H9 (cell line): ENCODE measurements around the gene RHBDF1. TPM values are rescaled to one million over a fixed set of nuclear protein-coding genes. Genes with fewer than 3 reads are reported as not detected.

Experiments
- DNase-seq: peaks from one replicate; pipeline ENCODE4 v3.0.0-alpha.2; 2017
- H2AFZ ChIP-seq: one replicate; pipeline ENCODE4 v1.6.1; 2013; ENCODE audit warnings: mild to moderate bottlenecking, low read length, control low read depth, moderate library complexity
- H2AK5ac ChIP-seq: 2 replicates; pipeline ENCODE4 v1.6.1; 2013; ENCODE audit warnings: low read length, control low read depth, mixed read lengths; ENCODE audit not compliant: insufficient read length
- H2BK120ac ChIP-seq: one replicate; pipeline ENCODE4 v1.6.1; 2013; ENCODE audit warnings: low read depth, mild to moderate bottlenecking, low read length, control low read depth, inconsistent platforms; ENCODE audit not compliant: poor library complexity, severe bottlenecking
- H2BK12ac ChIP-seq: 2 replicates; pipeline ENCODE4 v1.6.1; 2013; ENCODE audit warnings: low read length, control low read depth, mixed read lengths, low read depth; ENCODE audit not compliant: insufficient read length
- H2BK15ac ChIP-seq: 2 replicates; pipeline ENCODE4 v1.6.1; 2013; ENCODE audit warnings: low read depth, low read length, control low read depth
- H2BK20ac ChIP-seq: one replicate; pipeline ENCODE4 v1.6.1; 2013; ENCODE audit warnings: low read depth, mild to moderate bottlenecking, low read length, control low read depth, inconsistent platforms; ENCODE audit not compliant: poor library complexity, severe bottlenecking
- H2BK5ac ChIP-seq: 2 replicates; pipeline ENCODE4 v1.6.1; 2013; ENCODE audit warnings: low read length, control low read depth, mixed read lengths; ENCODE audit not compliant: insufficient read length
- H3K14ac ChIP-seq: 2 replicates; pipeline ENCODE4 v1.6.1; 2013; ENCODE audit warnings: low read length, control low read depth; ENCODE audit not compliant: insufficient read depth
- H3K18ac ChIP-seq: 2 replicates; pipeline ENCODE4 v1.6.1; 2013; ENCODE audit warnings: low read depth, mild to moderate bottlenecking, mixed read lengths, low read length, control low read depth; ENCODE audit not compliant: insufficient read length
- H3K23ac ChIP-seq: 2 replicates; pipeline ENCODE4 v1.6.1; 2013; ENCODE audit warnings: low read length, control low read depth, mixed read lengths, low read depth; ENCODE audit not compliant: insufficient read length
- H3K23me2 ChIP-seq: 2 replicates; pipeline ENCODE4 v1.6.1; 2013; ENCODE audit warnings: low read depth, mild to moderate bottlenecking, mixed read lengths, low read length, control low read depth; ENCODE audit not compliant: insufficient read length, poor library complexity, severe bottlenecking
- H3K27ac ChIP-seq: 2 replicates; pipeline ENCODE4 v1.5.1; 2013; ENCODE audit warnings: low read length, control low read depth, mixed read lengths, low read depth; ENCODE audit not compliant: insufficient read length
- H3K27me3 ChIP-seq: 2 replicates; pipeline ENCODE4 v1.6.1; 2013; ENCODE audit warnings: low read length, control low read depth, inconsistent platforms; ENCODE audit not compliant: insufficient read depth
- H3K4ac ChIP-seq: 2 replicates; pipeline ENCODE4 v1.6.1; 2013; ENCODE audit warnings: low read depth, mild to moderate bottlenecking, control low read depth, inconsistent platforms, low read length, moderate library complexity
- H3K4me1 ChIP-seq: 2 replicates; pipeline ENCODE4 v1.6.1; 2013; ENCODE audit warnings: low read length, control low read depth, inconsistent platforms; ENCODE audit not compliant: insufficient read depth
- H3K4me2 ChIP-seq: 2 replicates; pipeline ENCODE4 v1.6.1; 2013; ENCODE audit warnings: low read length, control low read depth, mixed read lengths; ENCODE audit not compliant: insufficient read length, insufficient read depth
- H3K56ac ChIP-seq: 2 replicates; pipeline ENCODE4 v1.6.1; 2013; ENCODE audit warnings: low read depth, mild to moderate bottlenecking, mixed read lengths, low read length, control low read depth; ENCODE audit not compliant: insufficient read length
- H3K79me1 ChIP-seq: 2 replicates; pipeline ENCODE4 v1.6.1; 2013; ENCODE audit warnings: low read depth, mild to moderate bottlenecking, moderate library complexity, low read length, control low read depth, inconsistent platforms; ENCODE audit not compliant: insufficient read depth, poor library complexity, severe bottlenecking
- H3K79me2 ChIP-seq: 2 replicates; pipeline ENCODE4 v1.6.1; 2013; ENCODE audit warnings: low read length, control low read depth, inconsistent platforms; ENCODE audit not compliant: insufficient read depth
- H3K9ac ChIP-seq: 2 replicates; pipeline ENCODE4 v1.6.1; 2013; ENCODE audit warnings: low read length, control low read depth, mixed read lengths; ENCODE audit not compliant: insufficient read length; ENCODE audit errors: extremely low read depth
- H3K9me3 ChIP-seq: one replicate; pipeline ENCODE4 v1.6.1; 2013; ENCODE audit warnings: low read depth, low read length, inconsistent platforms; ENCODE audit not compliant: control insufficient read depth
- H3T11ph ChIP-seq: one replicate; pipeline ENCODE4 v1.6.1; 2013; ENCODE audit warnings: mild to moderate bottlenecking, low read length, control low read depth, inconsistent platforms
- H4K20me1 ChIP-seq: one replicate; pipeline ENCODE4 v1.6.1; 2013; ENCODE audit not compliant: control insufficient read depth, insufficient read length, insufficient read depth
- H4K5ac ChIP-seq: 2 replicates; pipeline ENCODE4 v1.6.1; 2013; ENCODE audit warnings: low read depth, mild to moderate bottlenecking, mixed read lengths, low read length, control low read depth; ENCODE audit not compliant: insufficient read length
- H4K8ac ChIP-seq: replicated peaks from 2 replicates; pipeline ENCODE4 v1.6.1; 2013; ENCODE audit warnings: low read length, control low read depth, mixed read lengths, low read depth; ENCODE audit not compliant: insufficient read length
- H4K91ac ChIP-seq: 2 replicates; pipeline ENCODE4 v1.6.1; 2013; ENCODE audit warnings: low read depth, mild to moderate bottlenecking, moderate library complexity, mixed read lengths, low read length, control low read depth; ENCODE audit not compliant: insufficient read length
- H3K27ac Mint-ChIP-seq, 3 experiments: 2 replicates in 2 of 3; 3 replicates in 1 of 3; pipeline ENCODE4 v1.8.0; 2020 to 2021; ENCODE audit warnings: mixed read lengths in 3 of 3, mild to moderate bottlenecking in 1 of 3, moderate library complexity in 1 of 3
- H3K27me3 Mint-ChIP-seq: 2 replicates; pipeline ENCODE4 v1.8.0; 2021; ENCODE audit warnings: low read depth, mild to moderate bottlenecking, moderate library complexity, mixed read lengths
- H3K36me3 Mint-ChIP-seq, 3 experiments: 2 replicates in 2 of 3; 3 replicates in 1 of 3; pipeline ENCODE4 v1.8.0; 2020 to 2021; ENCODE audit warnings: low read depth in 3 of 3, mixed read lengths in 3 of 3; ENCODE audit not compliant: insufficient read depth in 1 of 3
- H3K4me1 Mint-ChIP-seq, 2 experiments: 2 replicates each; pipeline ENCODE4 v1.8.0; 2020; ENCODE audit warnings: mixed read lengths in 2 of 2
- H3K4me3 Mint-ChIP-seq, 2 experiments: 2 replicates in 1 of 2; 3 replicates in 1 of 2; pipeline ENCODE4 v1.8.0; 2020 to 2021; ENCODE audit warnings: mild to moderate bottlenecking in 2 of 2, mixed read lengths in 2 of 2, moderate library complexity in 1 of 2
- H3K9me3 Mint-ChIP-seq, 2 experiments: 2 replicates in 1 of 2; 3 replicates in 1 of 2; pipeline ENCODE4 v1.8.0; 2020; ENCODE audit warnings: mild to moderate bottlenecking in 2 of 2, mixed read lengths in 2 of 2, moderate library complexity in 1 of 2
- CTCF ChIP-seq: fragments of 200-600 bp; sonication (generic); conservative IDR thresholded peaks from 3 replicates; pipeline ENCODE4 v1.8.0; 2021; ENCODE audit warnings: antibody characterized with exemption, mild to moderate bottlenecking
- WGBS: extraction: QIAGEN DNeasy Blood & Tissue Kit; methylation state at CpG from one replicate; pipeline ENCODE4 v1.1.7; 2013; ENCODE audit warnings: missing lambda C conversion rate, low lambda C conversion rate, mixed read lengths; ENCODE audit not compliant: insufficient read length; ENCODE audit errors: extremely low coverage; 5-methylcytosine and 5-hydroxymethylcytosine counted together
- total RNA-seq: library from RNA; stranded (reverse); gene quantifications from 2 replicates; pipeline ENCODE4 v1.2.1, GENCODE V29; 2021

RHBDF1 gene
- total RNA-seq, 1 experiment from 2014 or later: 34.6 TPM

- Histone ChIP-seq H3K56ac (no peak within 1 kb of the TSS), H2BK5ac (no peak within 1 kb of the TSS), H4K91ac (no peak within 1 kb of the TSS), H3K4ac (no peak within 1 kb of the TSS), H4K8ac (no peak within 1 kb of the TSS), H3K4me2 (peak within 1 kb of the TSS; percentile 71), H3K79me2 (no peaks in the 10 kb centered on the region), H4K20me1 (peaks cover 4% of the 10 kb centered on the region), H2BK12ac (no peak within 1 kb of the TSS), H3K18ac (no peak within 1 kb of the TSS), H2BK20ac (no peak within 1 kb of the TSS), H3K9ac (peak within 1 kb of the TSS; percentile 16), H3K14ac (peak within 1 kb of the TSS; percentile 56; the same call in 1 of the 2 replicates), H3K23ac (no peak within 1 kb of the TSS), H3K4me1 (peaks cover 5% of the 10 kb centered on the region; the same call in 1 of the 2 replicates), H3T11ph (no peak within 1 kb of the TSS), H4K5ac (no peak within 1 kb of the TSS), H2BK120ac (no peak within 1 kb of the TSS), H3K23me2 (peaks cover 8% of the 10 kb centered on the region), H3K9me3 (no peaks in the 10 kb centered on the region), H3K27me3 (no peaks in the 10 kb centered on the region), H2AFZ (no peak within 1 kb of the TSS), H3K79me1 (no peaks in the 10 kb centered on the region), H3K27ac (no peak within 1 kb of the TSS), H2AK5ac (no peak within 1 kb of the TSS), H2BK15ac (no peak within 1 kb of the TSS)
- Mint-ChIP-seq H3K36me3 (peaks cover 2 to 15% (median 14%) of the 10 kb centered on the region in 3 experiments), H3K4me1 (peaks cover 35 to 48% of the 10 kb centered on the region in 2 experiments), H3K9me3 (no peaks in the 10 kb centered on the region), H3K4me3 (peak within 1 kb of the TSS; percentile 78 to 89), H3K27me3 (no peaks in the 10 kb centered on the region; the same call in none of the 2 replicates), H3K27ac (peak within 1 kb of the TSS in 1 of 3 experiments; percentile 79; a peak in 1 of 7 replicates)
- TF ChIP-seq CTCF: no peak
- peak; percentile 79 for DNase-seq
- WGBS: no CpG with 5 or more reads among the region's 83 CpGs
Observed at GRCh38 chr16:77807-78443, 5.5 kb upstream of the RHBDF1 start, which contains the start of gene MPG. TSS of gene MPG (plus strand) at chr16:78225. CDS start at chr16:78310, 85 bp downstream.
